HEK293 (cell line): ENCODE data around the gene WDR7.

Source experiments
- CTCF ChIP-seq: fragments of 450-650 bp; formaldehyde crosslinking; IDR thresholded peaks from 2 replicates; pipeline ENCODE4 v1.5.1; 2016; ENCODE audit warnings: missing biosample characterization, missing genetic modification characterization
- ELK4 ChIP-seq: IDR thresholded peaks from 2 replicates; pipeline ENCODE4 v1.6.1; 2011; ENCODE audit warnings: mild to moderate bottlenecking, low read depth, low read length, borderline replicate concordance
- PRDM6 ChIP-seq: fragments of 450-650 bp; formaldehyde crosslinking; IDR thresholded peaks from 2 replicates; pipeline ENCODE4 v1.5.1; 2017; ENCODE audit warnings: missing biosample characterization, missing genetic modification characterization
- REST ChIP-seq: fragments of 450-650 bp; formaldehyde crosslinking; IDR thresholded peaks from 2 replicates; pipeline ENCODE4 v1.5.1; 2016; ENCODE audit warnings: missing biosample characterization, missing genetic modification characterization
- SCRT1 ChIP-seq: fragments of 450-650 bp; formaldehyde crosslinking; IDR thresholded peaks from 2 replicates; pipeline ENCODE4 v1.5.1; 2016; ENCODE audit warnings: missing biosample characterization, missing genetic modification characterization, borderline replicate concordance
- TCF7L2 ChIP-seq: IDR thresholded peaks from 2 replicates; pipeline ENCODE4 v1.6.1; 2011; ENCODE audit warnings: low read depth, mild to moderate bottlenecking, inconsistent platforms, low read length, moderate library complexity, borderline replicate concordance
- ZNF311 ChIP-seq: fragments of 450-650 bp; formaldehyde crosslinking; IDR thresholded peaks from 2 replicates; pipeline ENCODE4 v1.5.1; 2017; ENCODE audit warnings: missing biosample characterization, missing genetic modification characterization, borderline replicate concordance
- ZNF350 ChIP-seq: fragments of 450-650 bp; formaldehyde crosslinking; IDR thresholded peaks from 2 replicates; pipeline ENCODE4 v1.5.0; 2017; ENCODE audit warnings: missing biosample characterization, mild to moderate bottlenecking, missing genetic modification characterization
- ZNF398 ChIP-seq: fragments of 450-650 bp; formaldehyde crosslinking; IDR thresholded peaks from 2 replicates; pipeline ENCODE4 v1.5.1; 2017; ENCODE audit warnings: missing biosample characterization, missing genetic modification characterization
- ZNF416 ChIP-seq: fragments of 450-650 bp; formaldehyde crosslinking; IDR thresholded peaks from 2 replicates; pipeline ENCODE4 v1.5.1; 2016; ENCODE audit warnings: missing biosample characterization, missing genetic modification characterization
- ZNF521 ChIP-seq: fragments of 450-650 bp; formaldehyde crosslinking; IDR thresholded peaks from 2 replicates; pipeline ENCODE4 v1.5.1; 2017; ENCODE audit warnings: missing biosample characterization, mild to moderate bottlenecking, missing genetic modification characterization
- ZNF777 ChIP-seq: fragments of 450-650 bp; formaldehyde crosslinking; IDR thresholded peaks from 2 replicates; pipeline ENCODE4 v1.5.1; 2017; ENCODE audit warnings: missing biosample characterization, missing genetic modification characterization, borderline replicate concordance

GRCh38 chr18:56936457-56936856, 285.3 kb downstream of the WDR7 start:
- no peak for TF ChIP-seq ZNF398 (tag by site-specific recombination)
- TF ChIP-seq CTCF (tag by site-specific recombination) = no peak
- TF ChIP-seq ZNF777 (tag by site-specific recombination) = no peak
- no peak for TF ChIP-seq ZNF350 (tag by site-specific recombination)
- TF ChIP-seq TCF7L2 = no peak
- no peak for TF ChIP-seq ELK4
- TF ChIP-seq PRDM6 (tag by site-specific recombination) = no peak
- no peak for TF ChIP-seq ZNF311 (tag by site-specific recombination)
- TF ChIP-seq SCRT1 = no peak
- TF ChIP-seq ZNF521 (tag by site-specific recombination) = no peak
- TF ChIP-seq REST (tag by site-specific recombination) = no peak
- TF ChIP-seq ZNF416 = no peak
